SK-N-SH (cell line): ENCODE results near the gene SPPL2C.

ENCODE experiments used
- FOXM1 ChIP-seq: IDR thresholded peaks from 2 replicates; pipeline ENCODE4 v1.4.0; 2012; ENCODE audit warnings: low read depth, mild to moderate bottlenecking
- POLR2AphosphoS5 ChIP-seq: IDR thresholded peaks from 2 replicates; pipeline ENCODE4 v1.6.1; 2012; ENCODE audit warnings: low read depth, low read length
- RFX5 ChIP-seq: IDR thresholded peaks from 2 replicates; pipeline ENCODE4 v1.6.1; 2012; ENCODE audit warnings: mild to moderate bottlenecking, improper control_type of control experiment, low read length
- SIN3A ChIP-seq: IDR thresholded peaks from 2 replicates; pipeline ENCODE4 v1.6.1; 2012; ENCODE audit warnings: low read depth, mild to moderate bottlenecking, low read length, moderate library complexity, borderline replicate concordance
- TF ChIP-seq, protein P1 (sequence below): fragments of 200-600 bp; sonication (generic); IDR thresholded peaks from 2 replicates; pipeline ENCODE4 v1.6.1; 2017; ENCODE audit warnings: antibody characterized with exemption, mild to moderate bottlenecking, moderate library complexity
- TF ChIP-seq, protein P2 (sequence below): fragments of 150-350 bp; IDR thresholded peaks from 2 replicates; pipeline ENCODE4 v1.6.1; 2017; ENCODE audit warnings: antibody characterized with exemption, low read length, low read depth, borderline replicate concordance

DNA sequence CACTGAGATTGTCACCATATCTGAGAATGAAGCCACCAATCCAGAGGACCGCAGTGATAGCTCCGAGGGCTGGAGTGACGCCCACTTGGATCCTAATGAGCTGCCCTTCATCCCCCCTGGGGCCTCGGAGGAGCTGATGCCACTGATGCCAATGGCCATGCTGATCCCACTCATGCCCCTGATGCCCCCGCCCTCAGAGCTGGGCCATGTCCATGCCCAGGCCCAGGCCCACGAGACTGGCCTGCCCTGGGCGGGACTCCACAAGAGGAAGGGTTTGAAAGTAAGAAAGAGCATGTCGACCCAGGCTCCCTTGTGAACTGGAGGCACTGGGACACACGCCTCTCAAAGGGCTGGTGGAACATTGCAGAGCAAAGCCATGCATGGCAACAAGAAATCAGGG lies 2.0 kb downstream of the SPPL2C start:
- TF ChIP-seq, protein P1, sequence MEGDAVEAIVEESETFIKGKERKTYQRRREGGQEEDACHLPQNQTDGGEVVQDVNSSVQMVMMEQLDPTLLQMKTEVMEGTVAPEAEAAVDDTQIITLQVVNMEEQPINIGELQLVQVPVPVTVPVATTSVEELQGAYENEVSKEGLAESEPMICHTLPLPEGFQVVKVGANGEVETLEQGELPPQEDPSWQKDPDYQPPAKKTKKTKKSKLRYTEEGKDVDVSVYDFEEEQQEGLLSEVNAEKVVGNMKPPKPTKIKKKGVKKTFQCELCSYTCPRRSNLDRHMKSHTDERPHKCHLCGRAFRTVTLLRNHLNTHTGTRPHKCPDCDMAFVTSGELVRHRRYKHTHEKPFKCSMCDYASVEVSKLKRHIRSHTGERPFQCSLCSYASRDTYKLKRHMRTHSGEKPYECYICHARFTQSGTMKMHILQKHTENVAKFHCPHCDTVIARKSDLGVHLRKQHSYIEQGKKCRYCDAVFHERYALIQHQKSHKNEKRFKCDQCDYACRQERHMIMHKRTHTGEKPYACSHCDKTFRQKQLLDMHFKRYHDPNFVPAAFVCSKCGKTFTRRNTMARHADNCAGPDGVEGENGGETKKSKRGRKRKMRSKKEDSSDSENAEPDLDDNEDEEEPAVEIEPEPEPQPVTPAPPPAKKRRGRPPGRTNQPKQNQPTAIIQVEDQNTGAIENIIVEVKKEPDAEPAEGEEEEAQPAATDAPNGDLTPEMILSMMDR = no peak
- TF ChIP-seq RFX5 (no peak), POLR2AphosphoS5 (no peak), FOXM1 (no peak), SIN3A (no peak)
- TF ChIP-seq, protein P2, sequence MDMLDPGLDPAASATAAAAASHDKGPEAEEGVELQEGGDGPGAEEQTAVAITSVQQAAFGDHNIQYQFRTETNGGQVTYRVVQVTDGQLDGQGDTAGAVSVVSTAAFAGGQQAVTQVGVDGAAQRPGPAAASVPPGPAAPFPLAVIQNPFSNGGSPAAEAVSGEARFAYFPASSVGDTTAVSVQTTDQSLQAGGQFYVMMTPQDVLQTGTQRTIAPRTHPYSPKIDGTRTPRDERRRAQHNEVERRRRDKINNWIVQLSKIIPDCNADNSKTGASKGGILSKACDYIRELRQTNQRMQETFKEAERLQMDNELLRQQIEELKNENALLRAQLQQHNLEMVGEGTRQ = no peak
